IPS-18a (cell line): Measurements from ENCODE around the gene TLE4.

Experiments
- H3K27ac ChIP-seq: one replicate; pipeline ENCODE4 v1.5.1; 2013; ENCODE audit warnings: low read length
- H3K27me3 ChIP-seq: one replicate; pipeline ENCODE4 v1.6.1; 2013; ENCODE audit warnings: mild to moderate bottlenecking, low read length; ENCODE audit not compliant: control insufficient read depth, insufficient read depth
- H3K36me3 ChIP-seq: one replicate; pipeline ENCODE4 v1.6.1; 2013; ENCODE audit warnings: low read depth, low read length; ENCODE audit not compliant: control insufficient read depth
- H3K4me1 ChIP-seq: one replicate; pipeline ENCODE4 v1.6.1; 2013; ENCODE audit warnings: low read depth, low read length; ENCODE audit not compliant: control insufficient read depth
- H3K4me3 ChIP-seq: one replicate; pipeline ENCODE4 v1.5.1; 2013; ENCODE audit warnings: low read length
- H3K9ac ChIP-seq: one replicate; pipeline ENCODE4 v1.6.1; 2013; ENCODE audit warnings: mild to moderate bottlenecking, low read length, moderate library complexity
- H3K9me3 ChIP-seq: one replicate; pipeline ENCODE4 v1.6.1; 2013; ENCODE audit warnings: low read depth, low read length; ENCODE audit not compliant: control insufficient read depth

Gene TLE4

DNA sequence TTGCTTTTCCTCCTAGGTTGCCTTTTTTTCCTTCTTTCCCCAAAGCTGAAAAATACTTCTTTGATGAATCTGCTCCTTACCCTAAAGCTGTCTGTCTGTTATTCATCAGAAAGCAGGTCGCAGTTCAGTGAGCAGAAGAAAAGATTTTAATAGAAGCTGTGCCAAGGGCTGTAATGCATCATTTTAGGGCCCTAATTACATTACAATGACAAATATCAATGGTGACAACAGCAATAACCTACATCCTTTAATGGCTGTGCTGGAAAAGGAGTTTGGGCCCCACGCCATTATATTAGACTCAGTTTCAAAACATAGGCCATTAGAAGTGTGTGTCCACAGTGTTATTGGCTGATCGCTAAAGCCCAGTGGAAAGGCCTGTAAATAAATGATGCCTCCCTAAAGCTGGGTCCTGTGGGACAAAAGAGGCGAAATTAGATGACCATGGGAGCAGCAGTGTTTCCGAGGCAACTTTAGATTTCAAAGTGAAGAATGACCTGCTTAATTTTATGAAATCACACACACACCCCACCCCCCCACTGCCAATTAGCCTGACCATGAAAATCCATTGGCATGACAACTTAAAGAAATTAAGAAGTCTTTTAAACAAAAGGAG, 38.4 kb downstream of the TLE4 start:
- Histone ChIP-seq H3K27ac (no peak overlapping the region), H3K4me3 (no peak overlapping the region), H3K9me3 (no peaks in the 10 kb centered on the region), H3K9ac (no peak overlapping the region), H3K4me1 (peaks cover 34% of the 10 kb centered on the region), H3K27me3 (no peaks in the 10 kb centered on the region), H3K36me3 (no peaks in the 10 kb centered on the region)

DNA sequence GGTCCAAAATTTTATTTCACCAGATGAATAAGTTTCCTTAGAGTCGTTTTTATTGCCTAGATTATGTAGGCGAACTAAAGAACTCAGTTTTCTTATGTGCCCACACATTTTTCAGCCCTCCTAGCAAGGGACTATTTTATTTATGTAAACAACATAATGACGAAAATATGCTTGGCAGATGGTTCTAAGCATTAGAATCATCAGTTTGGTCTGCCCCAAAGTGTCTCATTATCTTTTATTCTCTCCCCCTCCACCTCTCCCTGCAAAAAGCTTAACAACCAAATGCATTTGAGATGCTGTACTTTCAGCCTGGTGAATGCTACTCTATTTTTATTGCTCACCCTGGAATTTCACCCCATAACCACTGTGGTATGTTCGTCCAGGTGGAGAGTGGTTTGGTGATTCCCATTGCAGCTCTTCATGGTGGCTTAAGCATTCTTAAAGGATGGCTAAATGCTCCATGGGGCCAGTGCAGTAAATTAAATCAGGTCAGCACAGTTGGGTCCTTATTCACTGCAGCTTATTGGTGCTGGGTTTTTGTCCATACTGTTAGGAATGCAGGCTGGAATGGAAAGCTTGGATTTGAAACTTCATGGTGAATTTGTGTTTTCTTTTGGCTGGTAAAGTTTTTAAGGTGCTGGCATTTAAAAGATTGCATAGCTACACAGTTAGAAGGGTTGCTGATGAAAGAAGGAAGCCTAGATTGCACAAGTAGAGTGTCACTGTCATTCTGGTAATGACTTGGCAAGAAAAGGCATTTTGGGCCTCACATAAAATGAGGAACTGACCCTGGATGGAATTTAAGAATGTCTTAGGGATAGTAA, 39.2 kb downstream of the TLE4 start:
- Histone ChIP-seq H3K9me3 (no peaks in the 10 kb centered on the region), H3K27ac (no peak overlapping the region), H3K4me1 (peaks cover 34% of the 10 kb centered on the region), H3K27me3 (no peaks in the 10 kb centered on the region), H3K4me3 (no peak overlapping the region), H3K36me3 (no peaks in the 10 kb centered on the region), H3K9ac (no peak overlapping the region)

DNA sequence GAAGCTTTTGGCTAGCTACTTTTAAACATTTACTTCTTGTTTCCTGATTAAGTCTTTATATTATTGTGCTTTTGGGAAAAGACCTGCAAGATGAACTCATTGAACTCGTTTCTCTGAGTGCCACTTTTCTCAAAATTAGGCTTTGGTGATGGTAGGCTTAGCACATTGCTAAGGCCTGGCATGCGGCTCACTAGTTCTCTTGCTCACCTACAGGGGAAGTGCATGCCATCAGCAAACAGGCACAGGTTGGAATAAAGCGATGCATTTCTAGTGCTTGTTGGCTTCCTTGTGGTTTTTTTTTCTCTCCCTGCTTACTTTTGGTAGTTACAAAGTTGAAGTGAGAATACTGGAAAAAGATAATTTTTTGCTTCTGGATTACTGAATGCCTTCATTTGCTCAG, 41.4 kb downstream of the TLE4 start:
- H3K4me1 ChIP-seq: peaks cover 34% of the 10 kb centered on the region

DNA sequence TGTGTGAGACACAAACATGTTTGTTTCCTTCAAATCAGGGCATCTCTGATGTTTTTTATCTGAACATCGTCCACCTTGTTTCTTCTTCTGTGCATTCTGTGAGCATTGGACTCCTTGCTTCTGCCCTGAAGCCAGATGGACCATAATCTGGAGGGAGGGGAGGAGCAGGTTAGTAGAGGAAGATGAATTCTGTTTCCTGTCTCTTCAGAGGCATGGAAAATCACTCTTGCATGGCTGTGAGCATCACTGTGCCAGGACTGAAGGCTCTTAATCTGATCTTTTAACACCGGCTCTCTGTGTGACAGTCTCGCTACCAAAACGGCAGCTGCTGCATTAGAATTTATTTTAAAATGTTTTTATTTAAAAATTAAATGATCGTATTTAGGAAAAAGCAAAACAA, 43.3 kb downstream of the TLE4 start:
- H3K9ac ChIP-seq: no peak overlapping the region
- no peak overlapping the region for H3K27ac ChIP-seq
- no peaks in the 10 kb centered on the region for H3K27me3 ChIP-seq
- no peaks in the 10 kb centered on the region for H3K36me3 ChIP-seq
- H3K9me3 ChIP-seq: no peaks in the 10 kb centered on the region
- H3K4me1 ChIP-seq: peaks cover 23% of the 10 kb centered on the region
- no peak overlapping the region for H3K4me3 ChIP-seq

More for the DNA sequence above, 41.4 kb downstream of the TLE4 start:
- Histone ChIP-seq H3K9ac (no peak overlapping the region), H3K27me3 (no peaks in the 10 kb centered on the region), H3K9me3 (no peaks in the 10 kb centered on the region), H3K4me3 (no peak overlapping the region), H3K36me3 (no peaks in the 10 kb centered on the region), H3K27ac (no peak overlapping the region)

DNA sequence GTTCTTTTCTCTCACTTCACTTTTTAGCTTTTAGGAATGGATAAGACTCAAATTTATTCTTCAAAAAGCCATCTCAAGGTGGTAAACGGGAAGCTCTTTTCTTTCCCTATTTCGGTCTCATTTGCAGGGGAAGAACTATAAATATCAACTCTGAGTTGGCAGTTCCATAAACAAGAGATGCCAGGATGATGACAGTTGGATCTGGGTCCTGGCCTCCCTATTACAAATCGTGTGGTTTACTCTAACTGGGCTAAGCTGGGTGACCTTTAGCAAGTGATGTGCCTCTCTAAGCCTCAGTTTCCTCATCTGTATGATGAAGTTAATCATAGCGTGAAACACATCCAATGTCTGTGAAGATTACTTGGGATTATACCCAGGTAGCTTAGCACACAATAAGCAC, 44.2 kb downstream of the TLE4 start:
- Histone ChIP-seq H3K4me1 (peaks cover 14% of the 10 kb centered on the region), H3K27me3 (no peaks in the 10 kb centered on the region), H3K36me3 (no peaks in the 10 kb centered on the region), H3K4me3 (no peak overlapping the region), H3K27ac (no peak overlapping the region), H3K9ac (no peak overlapping the region), H3K9me3 (no peaks in the 10 kb centered on the region)

DNA sequence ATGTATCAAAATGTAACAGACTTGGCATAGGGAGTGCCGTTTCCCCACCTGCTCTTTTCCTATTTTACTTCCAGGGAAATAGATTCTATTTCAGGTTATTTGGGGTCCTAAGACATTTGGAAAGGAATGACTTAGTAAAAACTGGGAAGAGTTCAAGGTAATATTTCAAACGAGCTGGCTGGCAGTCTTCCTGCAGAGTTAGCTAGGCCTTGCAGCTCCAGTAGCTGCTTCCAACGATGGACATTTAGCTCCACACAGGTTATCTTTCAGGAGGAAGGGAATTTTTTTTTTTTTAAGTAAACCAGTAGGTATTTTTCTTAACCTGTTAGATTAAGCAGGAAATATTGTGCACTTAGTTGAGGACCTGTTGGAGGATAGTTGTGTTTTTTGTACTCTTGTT, 45.2 kb downstream of the TLE4 start:
- Histone ChIP-seq H3K4me1 (peaks cover 10% of the 10 kb centered on the region), H3K4me3 (no peak overlapping the region), H3K9ac (no peak overlapping the region), H3K36me3 (no peaks in the 10 kb centered on the region), H3K27me3 (no peaks in the 10 kb centered on the region), H3K9me3 (no peaks in the 10 kb centered on the region), H3K27ac (no peak overlapping the region)

DNA sequence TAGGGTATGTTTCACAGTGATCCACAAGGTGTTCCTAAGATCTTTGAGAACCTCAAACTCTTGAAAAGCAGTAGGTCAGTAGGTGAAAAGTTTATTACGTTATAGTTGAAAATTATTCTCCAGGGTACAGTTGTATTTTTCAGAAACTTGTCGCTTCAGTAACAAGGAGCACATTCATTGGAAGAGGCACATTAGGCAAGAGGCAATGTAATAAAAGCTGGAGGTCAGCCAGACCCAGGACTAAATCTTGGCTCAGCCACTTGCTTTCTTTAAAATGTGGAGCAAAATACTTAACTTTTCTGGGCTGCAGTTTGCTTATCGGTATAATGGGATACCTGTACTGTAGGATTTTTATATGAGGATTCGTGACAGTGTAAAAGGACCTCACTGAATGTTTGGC, 45.6 kb downstream of the TLE4 start:
- Histone ChIP-seq H3K36me3 (no peaks in the 10 kb centered on the region), H3K27me3 (no peaks in the 10 kb centered on the region), H3K9me3 (no peaks in the 10 kb centered on the region), H3K9ac (no peak overlapping the region), H3K27ac (no peak overlapping the region), H3K4me3 (no peak overlapping the region), H3K4me1 (peaks cover 10% of the 10 kb centered on the region)

DNA sequence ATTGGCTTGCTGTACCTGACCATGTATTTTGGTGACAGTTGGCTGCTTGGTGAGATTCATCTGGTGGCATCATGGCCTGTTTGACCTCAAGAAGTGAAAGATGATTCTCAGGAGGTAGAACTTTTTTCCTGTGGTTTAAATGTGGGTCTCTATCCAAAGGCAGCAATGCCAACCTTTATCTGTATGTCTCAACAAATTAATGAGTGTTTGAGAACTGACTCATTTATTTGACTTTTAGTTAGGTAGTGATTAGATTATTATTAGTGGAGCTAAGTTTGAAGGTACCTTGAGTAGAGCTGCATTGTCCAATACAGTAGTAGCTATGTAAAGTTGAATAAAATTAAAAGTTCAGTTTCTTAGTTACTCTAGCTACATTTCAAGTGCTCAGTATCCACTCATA, 48.2 kb downstream of the TLE4 start:
- Histone ChIP-seq H3K27me3 (no peaks in the 10 kb centered on the region), H3K36me3 (no peaks in the 10 kb centered on the region), H3K27ac (no peak overlapping the region), H3K9ac (no peak overlapping the region), H3K4me3 (no peak overlapping the region), H3K9me3 (no peaks in the 10 kb centered on the region), H3K4me1 (peaks cover 7% of the 10 kb centered on the region)

DNA sequence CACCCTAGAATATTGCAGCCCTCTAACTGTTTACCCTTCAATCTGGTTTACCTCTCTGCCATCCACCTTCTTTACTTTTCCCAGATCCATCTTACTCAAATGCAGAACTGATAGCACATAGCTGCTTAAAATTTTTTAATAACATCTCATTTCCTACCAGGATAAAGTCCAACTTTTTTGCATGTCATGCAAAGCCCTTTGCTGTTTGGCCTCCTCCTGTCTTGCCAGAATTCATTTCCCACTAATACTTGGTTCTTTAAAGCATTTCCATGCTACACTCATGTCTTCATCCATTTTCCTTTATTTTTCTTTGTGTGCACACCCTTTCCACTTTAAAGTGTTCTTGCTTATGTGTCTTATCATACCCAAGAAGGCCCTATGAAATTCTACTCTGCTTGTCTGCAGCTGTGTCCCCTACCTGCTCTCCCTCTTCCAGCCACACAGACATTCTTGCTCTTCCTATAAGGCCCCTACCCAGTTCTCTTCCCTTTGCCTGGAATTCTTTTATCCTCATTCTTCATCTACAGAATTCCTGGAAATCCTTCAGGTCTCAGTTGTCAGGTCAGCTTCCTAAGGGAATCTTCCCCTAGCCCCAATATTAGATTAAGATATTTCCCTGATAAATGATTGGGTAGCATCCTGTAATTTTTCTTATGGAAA, 50.3 kb downstream of the TLE4 start:
- no peaks in the 10 kb centered on the region for H3K9me3 ChIP-seq
- no peak overlapping the region for H3K4me3 ChIP-seq
- no peak overlapping the region for H3K9ac ChIP-seq
- H3K27me3 ChIP-seq: no peaks in the 10 kb centered on the region
- H3K27ac ChIP-seq: no peak overlapping the region
- no peaks in the 10 kb centered on the region for H3K36me3 ChIP-seq
- H3K4me1 ChIP-seq: peaks cover 7% of the 10 kb centered on the region

DNA sequence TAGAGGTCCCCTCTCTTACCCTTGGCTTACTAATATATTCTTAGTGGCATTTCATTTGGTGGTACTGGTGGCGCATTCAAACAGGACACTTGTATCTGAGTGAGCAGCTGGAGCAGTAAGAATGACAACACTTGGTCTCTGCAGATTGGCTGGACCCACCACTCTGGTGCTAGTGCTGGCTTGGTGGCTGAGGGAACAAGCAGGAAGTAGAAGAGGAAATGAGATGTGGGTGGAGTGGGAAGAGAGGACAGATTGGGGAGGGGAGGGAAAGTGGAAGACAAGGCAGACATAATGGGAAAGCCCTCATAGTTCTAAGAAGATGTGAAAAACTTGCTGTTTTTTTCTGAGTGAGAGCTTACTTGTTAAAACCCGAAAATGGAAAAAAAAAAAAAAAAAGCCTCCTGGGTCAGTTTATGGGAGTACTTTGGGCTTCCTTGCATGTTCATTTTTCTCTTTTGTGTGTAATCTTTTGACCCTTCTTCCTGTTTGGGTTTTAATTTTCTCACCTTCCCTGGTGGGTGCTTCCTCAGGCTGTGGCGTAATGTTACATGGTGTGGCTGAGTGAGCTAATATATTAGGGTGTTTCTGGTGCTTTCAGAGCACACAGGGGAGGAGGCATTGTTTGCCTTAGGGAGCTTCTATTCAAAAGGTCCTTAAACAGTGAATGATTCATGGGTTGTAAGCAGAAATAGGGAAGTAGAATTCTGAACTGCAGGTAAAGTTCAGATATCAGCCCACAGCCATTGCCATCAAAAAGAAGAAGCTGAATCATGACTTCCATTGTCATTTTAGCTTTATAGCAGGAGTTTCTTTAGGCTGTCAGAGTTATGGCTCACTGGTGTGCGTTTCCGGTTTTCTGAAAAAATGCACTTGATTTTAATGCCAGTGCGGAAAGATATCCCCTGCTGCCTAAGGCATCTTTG, 52.3 kb downstream of the TLE4 start:
- Histone ChIP-seq H3K27me3 (no peaks in the 10 kb centered on the region), H3K27ac (no peak overlapping the region), H3K9ac (no peak overlapping the region), H3K9me3 (no peaks in the 10 kb centered on the region), H3K4me1 (peaks cover 11% of the 10 kb centered on the region), H3K4me3 (no peak overlapping the region), H3K36me3 (no peaks in the 10 kb centered on the region)

DNA sequence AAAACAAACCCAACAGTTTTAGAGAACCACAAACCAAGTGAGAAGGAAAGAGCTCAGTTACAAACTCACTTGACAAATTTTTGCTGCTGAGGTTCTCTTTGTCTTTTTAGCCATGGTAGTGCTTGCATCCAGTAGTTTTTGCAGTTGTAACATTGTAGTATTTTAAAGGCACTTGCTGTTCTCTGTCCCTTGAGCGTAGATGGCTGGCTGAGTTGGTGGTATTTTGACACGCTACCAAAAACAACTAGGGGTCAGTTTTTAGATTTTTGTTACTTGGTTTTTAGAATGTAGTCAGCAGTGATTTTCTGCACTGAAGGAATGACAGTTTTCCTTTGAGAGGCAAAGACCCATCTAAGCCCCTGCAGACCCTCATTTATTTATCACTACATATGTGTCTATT, 58.0 kb downstream of the TLE4 start:
- Histone ChIP-seq H3K4me3 (no peak overlapping the region), H3K9ac (no peak overlapping the region), H3K9me3 (no peaks in the 10 kb centered on the region), H3K36me3 (no peaks in the 10 kb centered on the region), H3K27me3 (no peaks in the 10 kb centered on the region), H3K4me1 (peaks cover 10% of the 10 kb centered on the region), H3K27ac (no peak overlapping the region)
